GM12878 (cell line): Measurements from ENCODE around the gene PDE6G. TPM values are rescaled to one million over a fixed set of nuclear protein-coding genes. Genes with fewer than 3 reads are reported as not detected.

ENCODE experiments used
- ATAC-seq: fragments of 200-7000 bp; cut with Tn5 transposase; 3 replicates; pipeline ENCODE4 v1.9.1; 2020; ENCODE audit warnings: mild to moderate bottlenecking, moderate library complexity
- BruUV-seq: library from RNA; stranded (reverse); fragments of 400-500 nt; replicated peaks from 2 replicates; lab custom pipeline; 2021; lab: Mats Ljungman, UMichigan
- CTCF ChIA-PET: fragments of 300-600 bp; sonication (Branson Sonifier 250); formaldehyde crosslinking; extraction: SDS; loops from one replicate; lab custom pipeline; 2021; ENCODE audit warnings: inconsistent platforms; lab: Yijun Ruan, JAX
- POLR2A ChIA-PET: fragments of 350-600 bp; formaldehyde crosslinking; extraction: SDS; loops from one replicate; lab custom pipeline; 2021; ENCODE audit warnings: inconsistent platforms; lab: Charles Lee
- RAD21 ChIA-PET: fragments of 300-600 bp; sonication (Branson Sonifier 250); formaldehyde crosslinking; loops from one replicate; lab custom pipeline; 2023; ENCODE audit warnings: antibody characterized with exemption; ENCODE audit not compliant: unreplicated experiment; lab: Charles Lee
- SMC1A ChIA-PET: fragments of 300-600 bp; sonication (Branson Sonifier 250); formaldehyde crosslinking; loops from one replicate; lab custom pipeline; 2023; ENCODE audit not compliant: unreplicated experiment, uncharacterized antibody; lab: Charles Lee
- DNase-seq: peaks from one replicate; pipeline ENCODE4 v3.0.0-alpha.2; 2011; ENCODE audit warnings: low read depth, low spot score
- FAIRE-seq: peaks from 3 replicates; lab custom pipeline; 2011; peaks lifted over from hg19 to GRCh38; lab: Jason Lieb, UNC
- H2AFZ ChIP-seq: 2 replicates; pipeline ENCODE4 v1.6.0; 2011; ENCODE audit warnings: low read depth, low read length, control low read depth; ENCODE audit not compliant: control insufficient read depth
- H3K27ac ChIP-seq: 2 replicates; pipeline ENCODE4 v1.5.1; 2011; ENCODE audit warnings: control low read depth; ENCODE audit not compliant: control insufficient read depth, insufficient read depth
- H3K27me3 ChIP-seq, 2 experiments: replicated peaks in 1 of 2; 2 replicates each; pipeline versions ENCODE4 v1.6.0 to v1.6.1; 2011; ENCODE audit warnings: low read length in 1 of 2; ENCODE audit not compliant: control insufficient read depth in 2 of 2, insufficient read depth in 2 of 2
- H3K36me3 ChIP-seq, 2 experiments: 2 replicates each; pipeline ENCODE4 v1.5.1; 2011; ENCODE audit warnings: low read length in 1 of 2; ENCODE audit not compliant: control insufficient read depth in 2 of 2, insufficient read depth in 2 of 2
- H3K4me1 ChIP-seq: 2 replicates; pipeline ENCODE4 v1.6.1; 2011; ENCODE audit warnings: mild to moderate bottlenecking, low read length, moderate library complexity, mixed read lengths; ENCODE audit not compliant: control insufficient read depth, insufficient read depth
- H3K4me2 ChIP-seq: 2 replicates; pipeline ENCODE4 v1.6.0; 2011; ENCODE audit warnings: control low read depth; ENCODE audit not compliant: control insufficient read depth, insufficient read depth
- H3K4me3 ChIP-seq: fragments of 200-600 bp; sonication (generic); 2 replicates; pipeline ENCODE4 v1.5.1; 2016
- H3K79me2 ChIP-seq: 2 replicates; pipeline ENCODE4 v1.6.0; 2011; ENCODE audit warnings: low read length; ENCODE audit not compliant: control insufficient read depth, insufficient read depth
- H3K9ac ChIP-seq: 2 replicates; pipeline ENCODE4 v1.8.0; 2011; ENCODE audit warnings: low read length, control low read depth, mixed read lengths; ENCODE audit not compliant: control insufficient read depth, insufficient read depth
- H3K9me3 ChIP-seq: replicated peaks from 3 replicates; pipeline ENCODE4 v1.5.1; 2011; ENCODE audit warnings: mild to moderate bottlenecking, low read length; ENCODE audit not compliant: control insufficient read depth, insufficient read depth
- H4K20me1 ChIP-seq: 2 replicates; pipeline ENCODE4 v1.6.0; 2011; ENCODE audit not compliant: control insufficient read depth, insufficient read depth
- ATF3 ChIP-seq: IDR thresholded peaks from 2 replicates; pipeline ENCODE4 v1.6.1; 2011; ENCODE audit warnings: low read depth, mild to moderate bottlenecking, low read length, moderate library complexity, borderline replicate concordance; ENCODE audit errors: extremely low read depth
- BHLHE40 ChIP-seq, 2 experiments: fragments of 450-650 bp in 1 of 2; IDR thresholded peaks; 2 replicates each; pipeline ENCODE4 v1.6.1; 2011 to 2017; ENCODE audit warnings: low read depth in 2 of 2, borderline replicate concordance in 1 of 2, improper control_type of control experiment in 1 of 2, low read length in 1 of 2, mild to moderate bottlenecking in 1 of 2
- EP300 ChIP-seq, 2 experiments: fragments of 150-350 bp in 1 of 2; IDR thresholded peaks; 2 replicates each; pipeline ENCODE4 v1.6.1; 2011 to 2012; ENCODE audit warnings: low read depth in 2 of 2, low read length in 2 of 2, borderline replicate concordance in 1 of 2, improper control_type of control experiment in 1 of 2, inconsistent platforms in 1 of 2; ENCODE audit not compliant: control insufficient read depth in 1 of 2
- JUND ChIP-seq: IDR thresholded peaks from 2 replicates; pipeline ENCODE4 v1.6.1; 2012; ENCODE audit warnings: low read depth, mild to moderate bottlenecking, low read length, improper control_type of control experiment, moderate library complexity
- KAT2A ChIP-seq: conservative IDR thresholded peaks from 2 replicates; pipeline ENCODE4 v1.6.1; 2011; ENCODE audit warnings: low read depth, low read length; ENCODE audit not compliant: control insufficient read depth
- MEF2A ChIP-seq: IDR thresholded peaks from 2 replicates; pipeline ENCODE4 v1.6.1; 2011; ENCODE audit warnings: low read depth, mild to moderate bottlenecking, low read length, moderate library complexity; ENCODE audit not compliant: insufficient read depth
- NR2C2 ChIP-seq: IDR thresholded peaks from 2 replicates; pipeline ENCODE4 v1.6.1; 2011; ENCODE audit warnings: borderline replicate concordance, low read depth; ENCODE audit not compliant: control insufficient read depth, insufficient read length
- RAD51 ChIP-seq: fragments of 450-650 bp; IDR thresholded peaks from 2 replicates; pipeline ENCODE4 v1.6.1; 2016; ENCODE audit warnings: moderate library complexity, mild to moderate bottlenecking, inconsistent platforms
- RB1 ChIP-seq: fragments of 450-650 bp; formaldehyde crosslinking; IDR thresholded peaks from 2 replicates; pipeline ENCODE4 v1.6.1; 2017; ENCODE audit warnings: mild to moderate bottlenecking, borderline replicate concordance
- SMAD1 ChIP-seq: fragments of 450-650 bp; IDR thresholded peaks from 2 replicates; pipeline ENCODE4 v1.6.1; 2018; ENCODE audit warnings: mild to moderate bottlenecking, low read depth; ENCODE audit not compliant: partially characterized antibody
- STAT1 ChIP-seq: fragments of 450-650 bp; conservative IDR thresholded peaks from 2 replicates; pipeline ENCODE4 v1.6.1; 2014; ENCODE audit warnings: antibody characterized with exemption, mild to moderate bottlenecking
- SUPT20H ChIP-seq: IDR thresholded peaks from 2 replicates; pipeline ENCODE4 v1.6.1; 2011; ENCODE audit warnings: low read depth, mild to moderate bottlenecking, low read length, moderate library complexity, borderline replicate concordance; ENCODE audit not compliant: control insufficient read depth
- TCF12 ChIP-seq: IDR thresholded peaks from 2 replicates; pipeline ENCODE4 v1.6.1; 2011; ENCODE audit warnings: low read depth, mild to moderate bottlenecking, low read length
- TCF7 ChIP-seq: IDR thresholded peaks from 2 replicates; pipeline ENCODE4 v1.6.1; 2014; ENCODE audit warnings: antibody characterized with exemption, borderline replicate concordance
- WRNIP1 ChIP-seq: IDR thresholded peaks from 2 replicates; pipeline ENCODE4 v1.6.1; 2011; ENCODE audit warnings: low read depth, low read length, improper control_type of control experiment, borderline replicate concordance
- ZNF207 ChIP-seq: fragments of 450-650 bp; IDR thresholded peaks from 2 replicates; pipeline ENCODE4 v1.6.1; 2014; ENCODE audit warnings: antibody characterized with exemption, mild to moderate bottlenecking, borderline replicate concordance
- WGBS: methylation state at CpG from one replicate; pipeline ENCODE4 v1.1.6; 2016; ENCODE audit warnings: low lambda C conversion rate; ENCODE audit not compliant: insufficient replicate concordance, insufficient coverage; ENCODE audit errors: missing lambda C conversion rate; 5-methylcytosine and 5-hydroxymethylcytosine counted together
- in situ Hi-C: fragments of 300-500 bp; cut with MboI; formaldehyde crosslinking; loops from 9 replicates; pipeline ENCODE4 v1.14.3; 2018; ENCODE audit warnings: mixed read lengths
- intact Hi-C: fragments of 100-400 bp; cut with micrococcal nuclease; formaldehyde crosslinking; loops from one replicate; pipeline ENCODE4 v1.14.2; 2022; ENCODE audit not compliant: unreplicated experiment
- polyA plus RNA-seq, 11 experiments: library from polyadenylated mRNA; depleted of rRNA in 4 of 11; unstranded in 6 of 11; stranded (reverse) in 5 of 11; fragments of >200 nt; fragmentation: Nextera tagmentation in 4 of 11; fragmentation: Illumina TruSeq in 1 of 11; extraction: Ambion mirVana in 4 of 11; extraction: Trizol in 1 of 11; gene quantifications; 1 replicate in 1 of 11; 2 replicates in 10 of 11; pipeline versions ENCODE4 v1.2.1 to v1.2.3, GENCODE V29; 2011 to 2016; ENCODE audit warnings: inconsistent platforms in 2 of 11, missing spikeins in 2 of 11, low read depth in 1 of 11
- total RNA-seq, 4 experiments: library from RNA; depleted of rRNA in 3 of 4; stranded (reverse); fragments of >200 nt in 3 of 4; fragmentation: Illumina TruSeq in 1 of 4; extraction: Trizol in 1 of 4; gene quantifications; 2 replicates each; pipeline versions ENCODE4 v1.2.1 to v1.2.3, GENCODE V29; 2013 to 2021
- TF ChIP-seq, protein P1 (sequence below): fragments of 450-650 bp; IDR thresholded peaks from 2 replicates; pipeline ENCODE4 v1.6.1; 2016; ENCODE audit warnings: mild to moderate bottlenecking
- TF ChIP-seq, protein P2 (sequence below): fragments of 450-650 bp; IDR thresholded peaks from 2 replicates; pipeline ENCODE4 v1.6.1; 2016; ENCODE audit warnings: mild to moderate bottlenecking, moderate library complexity, borderline replicate concordance

The PDE6G gene
- total and polyA plus RNA-seq, 10 of the 15 experiments (the other 5 are each of a cell fraction or from before 2014, with no cell fraction given): 0.55 to 12.1 (median 4.3) TPM

GRCh38 chr17:81615401-81615930 lies 40.9 kb downstream of the PDE6G start:
- 95% methylated on average over 4 of the region's 4 CpGs for WGBS
- BruUV-seq: no TSS peak
- TF ChIP-seq TCF7 (no peak), JUND (no peak), KAT2A (no peak), TCF12 (no peak), SUPT20H (no peak), WRNIP1 (no peak), ATF3 (no peak), NR2C2 (no peak), ZNF207 (no peak), EP300 (IDR thresholded peaks at IDR 0.05; ENCODE audit: borderline replicate concordance in 1 of 2, control insufficient read depth in 1 of 2, low read depth in 2 of 2, low read length in 2 of 2) (no peak), BHLHE40 (IDR thresholded peaks at IDR 0.05; ENCODE audit: borderline replicate concordance in 1 of 2, low read depth in 2 of 2, low read length in 1 of 2) (no peak), SMAD1 (no peak), STAT1 (no peak), MEF2A (no peak), RAD51 (no peak), RB1 (no peak)
- TF ChIP-seq, protein P1, sequence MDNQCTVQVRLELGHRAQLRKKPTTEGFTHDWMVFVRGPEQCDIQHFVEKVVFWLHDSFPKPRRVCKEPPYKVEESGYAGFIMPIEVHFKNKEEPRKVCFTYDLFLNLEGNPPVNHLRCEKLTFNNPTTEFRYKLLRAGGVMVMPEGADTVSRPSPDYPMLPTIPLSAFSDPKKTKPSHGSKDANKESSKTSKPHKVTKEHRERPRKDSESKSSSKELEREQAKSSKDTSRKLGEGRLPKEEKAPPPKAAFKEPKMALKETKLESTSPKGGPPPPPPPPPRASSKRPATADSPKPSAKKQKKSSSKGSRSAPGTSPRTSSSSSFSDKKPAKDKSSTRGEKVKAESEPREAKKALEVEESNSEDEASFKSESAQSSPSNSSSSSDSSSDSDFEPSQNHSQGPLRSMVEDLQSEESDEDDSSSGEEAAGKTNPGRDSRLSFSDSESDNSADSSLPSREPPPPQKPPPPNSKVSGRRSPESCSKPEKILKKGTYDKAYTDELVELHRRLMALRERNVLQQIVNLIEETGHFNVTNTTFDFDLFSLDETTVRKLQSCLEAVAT: no peak
- TF ChIP-seq, protein P2, sequence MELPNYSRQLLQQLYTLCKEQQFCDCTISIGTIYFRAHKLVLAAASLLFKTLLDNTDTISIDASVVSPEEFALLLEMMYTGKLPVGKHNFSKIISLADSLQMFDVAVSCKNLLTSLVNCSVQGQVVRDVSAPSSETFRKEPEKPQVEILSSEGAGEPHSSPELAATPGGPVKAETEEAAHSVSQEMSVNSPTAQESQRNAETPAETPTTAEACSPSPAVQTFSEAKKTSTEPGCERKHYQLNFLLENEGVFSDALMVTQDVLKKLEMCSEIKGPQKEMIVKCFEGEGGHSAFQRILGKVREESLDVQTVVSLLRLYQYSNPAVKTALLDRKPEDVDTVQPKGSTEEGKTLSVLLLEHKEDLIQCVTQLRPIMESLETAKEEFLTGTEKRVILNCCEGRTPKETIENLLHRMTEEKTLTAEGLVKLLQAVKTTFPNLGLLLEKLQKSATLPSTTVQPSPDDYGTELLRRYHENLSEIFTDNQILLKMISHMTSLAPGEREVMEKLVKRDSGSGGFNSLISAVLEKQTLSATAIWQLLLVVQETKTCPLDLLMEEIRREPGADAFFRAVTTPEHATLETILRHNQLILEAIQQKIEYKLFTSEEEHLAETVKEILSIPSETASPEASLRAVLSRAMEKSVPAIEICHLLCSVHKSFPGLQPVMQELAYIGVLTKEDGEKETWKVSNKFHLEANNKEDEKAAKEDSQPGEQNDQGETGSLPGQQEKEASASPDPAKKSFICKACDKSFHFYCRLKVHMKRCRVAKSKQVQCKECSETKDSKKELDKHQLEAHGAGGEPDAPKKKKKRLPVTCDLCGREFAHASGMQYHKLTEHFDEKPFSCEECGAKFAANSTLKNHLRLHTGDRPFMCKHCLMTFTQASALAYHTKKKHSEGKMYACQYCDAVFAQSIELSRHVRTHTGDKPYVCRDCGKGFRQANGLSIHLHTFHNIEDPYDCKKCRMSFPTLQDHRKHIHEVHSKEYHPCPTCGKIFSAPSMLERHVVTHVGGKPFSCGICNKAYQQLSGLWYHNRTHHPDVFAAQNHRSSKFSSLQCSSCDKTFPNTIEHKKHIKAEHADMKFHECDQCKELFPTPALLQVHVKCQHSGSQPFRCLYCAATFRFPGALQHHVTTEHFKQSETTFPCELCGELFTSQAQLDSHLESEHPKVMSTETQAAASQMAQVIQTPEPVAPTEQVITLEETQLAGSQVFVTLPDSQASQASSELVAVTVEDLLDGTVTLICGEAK: no peak
- ChIA-PET POLR2A (interaction anchor here (0.6 kb wide), 3 partner anchors 17 to 303 kb away, joined by 3 to 4 read pairs (median 3); no protein-coding TSS in a partner anchor), CTCF (interaction anchor here (2.6 kb wide), 1 partner anchor 15 kb away, joined by 9 read pairs; no protein-coding TSS in a partner anchor), SMC1A (no interaction called here), RAD21 (no interaction called here)
- in situ Hi-C loops: no loop called here
- Histone ChIP-seq H3K9me3 (no peaks in the 10 kb centered on the region), H3K27me3 (no peaks in the 10 kb centered on the region), H4K20me1 (no peaks in the 10 kb centered on the region), H3K4me3 (no peak overlapping the region), H2AFZ (no peak overlapping the region), H3K9ac (no peak overlapping the region), H3K36me3 (peaks cover 6 to 16% of the 10 kb centered on the region in 2 experiments; a peak in 3 of 4 replicates), H3K4me2 (no peak overlapping the region), H3K4me1 (no peaks in the 10 kb centered on the region), H3K27ac (no peak overlapping the region), H3K79me2 (peaks cover 3% of the 10 kb centered on the region; the same call in 1 of the 2 replicates)
- ATAC-seq: no peak
- intact Hi-C loops: no loop called here
- no peak for DNase-seq
- FAIRE-seq: no peak
